Measurements from ENCODE around the gene SPTLC2. TPM values are rescaled to one million over a fixed set of nuclear protein-coding genes. Genes with fewer than 3 reads are reported as not detected.
"Not testable (repeated sequence)": the region's sequence is repeated elsewhere in the genome, so short reads cannot be mapped to it uniquely, and the experiment has no call there.

Gene SPTLC2, protein sequence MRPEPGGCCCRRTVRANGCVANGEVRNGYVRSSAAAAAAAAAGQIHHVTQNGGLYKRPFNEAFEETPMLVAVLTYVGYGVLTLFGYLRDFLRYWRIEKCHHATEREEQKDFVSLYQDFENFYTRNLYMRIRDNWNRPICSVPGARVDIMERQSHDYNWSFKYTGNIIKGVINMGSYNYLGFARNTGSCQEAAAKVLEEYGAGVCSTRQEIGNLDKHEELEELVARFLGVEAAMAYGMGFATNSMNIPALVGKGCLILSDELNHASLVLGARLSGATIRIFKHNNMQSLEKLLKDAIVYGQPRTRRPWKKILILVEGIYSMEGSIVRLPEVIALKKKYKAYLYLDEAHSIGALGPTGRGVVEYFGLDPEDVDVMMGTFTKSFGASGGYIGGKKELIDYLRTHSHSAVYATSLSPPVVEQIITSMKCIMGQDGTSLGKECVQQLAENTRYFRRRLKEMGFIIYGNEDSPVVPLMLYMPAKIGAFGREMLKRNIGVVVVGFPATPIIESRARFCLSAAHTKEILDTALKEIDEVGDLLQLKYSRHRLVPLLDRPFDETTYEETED
- 13.5 TPM for total RNA-seq
- long read RNA-seq, full-length matches to known transcripts, result 12 of 22 reads
- long read RNA-seq, partial matches to known transcripts, result 0 of 22 reads
- long read RNA-seq, other reads (novel, unspliced or antisense), result 10 of 22 reads

DNA sequence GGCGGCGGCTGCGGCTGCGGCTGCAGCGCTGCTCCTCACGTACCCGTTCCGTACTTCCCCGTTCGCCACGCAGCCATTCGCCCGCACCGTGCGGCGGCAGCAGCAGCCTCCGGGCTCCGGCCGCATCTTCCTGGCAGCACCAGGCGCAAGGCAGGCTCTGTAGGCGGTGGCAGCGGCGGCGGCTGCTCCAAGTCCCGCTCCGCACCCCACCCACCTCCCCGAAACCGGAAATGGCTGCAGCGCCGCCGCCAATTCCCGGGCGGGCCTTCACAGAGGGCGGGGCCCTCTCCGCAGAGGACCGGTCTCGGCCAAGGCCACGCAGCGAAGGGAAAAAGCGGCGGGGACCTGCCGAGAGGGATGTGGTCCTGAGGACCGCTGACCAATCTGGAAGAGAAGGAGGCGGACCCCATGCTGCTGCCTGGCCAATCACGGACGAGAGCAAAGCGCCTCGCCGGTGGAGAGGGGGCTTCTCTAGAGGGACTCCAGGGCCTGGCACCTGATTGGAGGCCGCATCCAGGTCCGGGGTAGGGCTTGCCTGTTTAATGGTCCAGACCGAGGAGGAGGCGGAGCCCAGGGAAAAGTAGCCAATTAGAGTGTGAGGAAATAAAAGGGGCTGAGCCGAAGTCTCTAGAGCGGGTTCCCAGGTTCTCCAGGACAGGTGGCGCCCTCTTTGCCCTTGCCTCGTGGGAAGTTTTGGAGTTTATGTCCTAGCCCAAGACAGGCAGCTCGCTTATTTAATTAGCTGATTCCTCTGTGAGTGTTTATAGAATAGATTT is at the start of gene SPTLC2:
Gene SPTLC2, minus strand, starts transcription at position 184 of the 776 bp plus-strand sequence. Its CDS starts 58 bp downstream, at position 126.
- DNase-seq (ENCODE audit: low spot score), result peak; percentile 99
- intact Hi-C loops (cut with DNase I), result loop anchor here (1.0 kb wide), 1 partner anchor 26 kb away; no protein-coding TSS in a partner anchor

GRCh38 chr14:77663293-77663692 is 46.9 kb upstream of the SPTLC2 start:
- intact Hi-C loops (cut with DNase I), result no loop called here
- DNase-seq (ENCODE audit: low spot score), result no peak

GRCh38 chr14:77661562-77661961 is 45.1 kb upstream of the SPTLC2 start:
- intact Hi-C loops (cut with DNase I); DNase-seq (ENCODE audit: low spot score): not testable (repeated sequence)

DNA sequence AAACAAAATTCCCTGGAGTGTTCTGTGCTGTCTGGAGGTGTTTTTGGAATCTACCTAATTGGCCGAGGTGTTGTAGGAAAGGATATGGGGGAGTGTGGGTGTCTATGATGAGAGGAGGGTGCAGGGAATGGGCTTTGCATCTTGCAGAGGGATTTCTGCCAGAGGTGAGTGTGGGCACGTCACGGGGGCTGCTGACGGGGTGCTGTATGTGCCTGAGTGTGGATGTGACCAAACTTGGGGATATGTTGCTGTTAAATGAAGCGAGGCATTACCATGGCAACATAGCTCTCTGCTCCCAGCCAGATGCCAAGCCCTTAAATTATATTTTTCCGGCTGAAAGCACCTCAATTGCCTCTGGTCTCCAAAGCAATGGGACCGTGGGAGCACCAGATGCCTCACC is 44.3 kb upstream of the SPTLC2 start:
- DNase-seq (ENCODE audit: low spot score), result no peak
- intact Hi-C loops (cut with DNase I), result no loop called here

- DNase-seq (ENCODE audit: low spot score), result no peak
- intact Hi-C loops (cut with DNase I), result loop anchor here (10.0 kb wide), 1 partner anchor 935 kb away; no protein-coding TSS in a partner anchor
Measured at GRCh38 chr14:77659831-77660230, 43.4 kb upstream of the SPTLC2 start.

GRCh38 chr14:77657280-77657679 is 40.8 kb upstream of the SPTLC2 start:
- no peak for DNase-seq (ENCODE audit: low spot score)
- intact Hi-C loops (cut with DNase I), result loop anchor here (10.0 kb wide), 1 partner anchor 938 kb away; no protein-coding TSS in a partner anchor

GRCh38 chr14:77654001-77654441 is 37.6 kb upstream of the SPTLC2 start:
- intact Hi-C loops (cut with DNase I), result loop anchor here (2.0 to 10.0 kb wide), 2 partner anchors 53 to 941 kb away; no protein-coding TSS in a partner anchor
- DNase-seq (ENCODE audit: low spot score), result no peak

GRCh38 chr14:77649326-77649725 is 32.9 kb upstream of the SPTLC2 start:
- no peak for DNase-seq (ENCODE audit: low spot score)
- intact Hi-C loops (cut with DNase I), result no loop called here

DNA sequence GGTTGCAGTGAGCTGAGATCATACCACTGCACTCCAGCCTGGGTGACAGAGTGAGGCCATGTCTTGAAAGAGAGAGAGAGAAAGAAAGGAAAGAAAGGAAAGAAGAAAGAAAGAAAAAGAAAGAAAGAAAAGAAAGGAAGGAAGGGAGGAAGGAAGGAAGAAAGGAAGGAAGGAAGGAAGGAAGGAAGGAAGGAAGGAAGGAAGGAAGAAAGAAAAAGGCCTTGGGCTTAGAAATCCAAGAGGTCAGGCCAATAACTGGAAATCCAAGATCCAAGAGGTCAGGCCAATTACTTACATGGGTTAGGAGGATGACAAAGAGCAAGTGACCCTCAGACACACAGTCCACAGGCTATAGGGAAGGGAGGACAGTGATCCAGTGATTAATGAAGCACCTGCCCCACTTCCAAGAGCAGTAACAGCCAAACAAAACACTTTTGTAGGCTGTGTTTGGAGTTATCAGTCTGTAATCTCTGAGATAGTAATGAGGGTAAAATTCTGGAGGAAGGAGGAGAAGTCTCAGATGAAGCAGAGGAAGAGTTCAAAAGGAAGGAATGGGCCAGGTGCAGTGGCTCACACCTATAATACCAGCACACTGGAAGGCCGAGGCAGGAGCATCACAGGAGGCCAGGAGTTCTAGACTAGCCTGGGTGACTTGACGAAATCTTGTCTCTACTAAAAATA is 32.2 kb upstream of the SPTLC2 start:
- intact Hi-C loops (cut with DNase I), result no loop called here

DNA sequence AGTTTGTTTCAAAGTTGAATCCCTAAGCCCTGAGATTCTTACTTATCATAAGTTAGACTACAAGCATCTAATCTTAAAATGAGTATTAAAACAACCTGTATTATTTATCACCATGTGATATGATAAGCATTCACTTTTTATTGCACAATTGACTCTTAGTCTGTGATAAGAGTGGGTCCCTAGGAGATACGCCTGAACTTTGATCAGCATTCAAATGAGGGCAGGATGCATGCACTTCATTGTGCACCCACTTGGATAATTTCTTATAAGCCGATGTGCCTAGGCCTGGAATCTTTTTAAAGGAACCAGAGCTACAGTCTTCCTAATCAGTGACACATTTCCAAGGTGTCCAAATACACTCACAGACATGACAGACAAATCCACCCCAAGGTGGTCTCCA is 31.4 kb upstream of the SPTLC2 start:
- intact Hi-C loops (cut with DNase I), result no loop called here
- DNase-seq (ENCODE audit: low spot score), result no peak

More for the DNA sequence above, 32.2 kb upstream of the SPTLC2 start:
- DNase-seq (ENCODE audit: low spot score), result no peak

DNA sequence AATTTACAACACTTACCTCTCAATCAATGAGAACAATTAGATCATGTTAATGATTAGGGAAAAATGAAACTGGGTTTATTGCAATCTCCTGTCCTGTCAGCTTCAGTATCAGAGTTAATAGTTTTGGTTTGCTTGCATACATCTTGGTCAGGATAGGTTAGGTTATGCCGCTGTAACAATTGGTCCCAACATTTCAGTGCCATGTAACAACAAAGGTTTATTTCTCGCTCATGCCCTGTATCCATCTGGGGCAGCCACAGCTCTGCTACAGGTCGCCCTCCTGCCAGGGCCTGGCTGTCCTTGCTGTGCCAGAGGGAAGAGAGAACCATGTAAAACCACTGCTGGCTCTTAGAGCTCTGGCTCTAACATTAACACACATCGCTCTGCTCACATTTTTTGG is 30.5 kb upstream of the SPTLC2 start:
- no peak for DNase-seq (ENCODE audit: low spot score)
- intact Hi-C loops (cut with DNase I), result no loop called here

DNA sequence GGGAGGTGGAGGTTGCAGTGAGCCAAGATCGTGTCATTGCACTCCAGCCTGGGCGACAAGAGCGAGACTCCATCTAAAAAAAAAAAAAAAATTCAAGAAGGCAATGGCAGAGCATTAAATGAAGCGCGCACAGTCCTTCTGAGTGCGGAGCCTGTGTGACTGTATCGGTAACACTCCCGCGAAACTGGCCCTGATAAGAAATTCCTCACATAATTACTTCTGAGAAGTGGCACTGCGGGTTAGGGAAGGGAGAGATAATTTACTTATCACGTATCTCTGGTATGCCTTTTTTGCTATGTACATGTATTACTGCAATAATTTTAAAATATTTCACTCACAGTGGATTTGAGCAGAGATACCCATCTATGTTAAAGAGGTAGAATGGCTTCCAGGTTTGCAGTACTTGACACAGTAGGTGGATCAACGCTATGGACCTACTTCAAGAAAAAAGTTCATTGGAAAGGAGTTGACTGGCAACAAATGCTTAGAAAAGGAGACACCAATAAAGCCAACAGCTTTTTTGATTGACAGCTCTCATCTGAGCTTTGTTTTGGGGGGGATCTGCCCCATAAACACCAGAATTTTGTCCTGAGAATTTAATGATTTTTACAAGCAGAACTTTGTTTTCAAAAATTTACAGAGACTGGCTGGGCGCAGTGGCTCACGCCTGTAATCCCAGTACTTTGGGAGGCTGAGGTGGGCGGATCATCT is 29.2 kb upstream of the SPTLC2 start:
- no peak for DNase-seq (ENCODE audit: low spot score)
- intact Hi-C loops (cut with DNase I), result no loop called here

GRCh38 chr14:77642407-77642806 is 26.0 kb upstream of the SPTLC2 start:
- DNase-seq (ENCODE audit: low spot score), result no peak
- intact Hi-C loops (cut with DNase I), result loop anchor here (1.0 kb wide), 1 partner anchor 26 kb away; the partner anchor contains the start of gene SPTLC2

GRCh38 chr14:77641534-77642341 is 25.3 kb upstream of the SPTLC2 start:
- DNase-seq (ENCODE audit: low spot score), result peak; percentile 90
- intact Hi-C loops (cut with DNase I), result loop anchor here (1.0 kb wide), 1 partner anchor 25 kb away; the partner anchor contains the start of gene SPTLC2

DNA sequence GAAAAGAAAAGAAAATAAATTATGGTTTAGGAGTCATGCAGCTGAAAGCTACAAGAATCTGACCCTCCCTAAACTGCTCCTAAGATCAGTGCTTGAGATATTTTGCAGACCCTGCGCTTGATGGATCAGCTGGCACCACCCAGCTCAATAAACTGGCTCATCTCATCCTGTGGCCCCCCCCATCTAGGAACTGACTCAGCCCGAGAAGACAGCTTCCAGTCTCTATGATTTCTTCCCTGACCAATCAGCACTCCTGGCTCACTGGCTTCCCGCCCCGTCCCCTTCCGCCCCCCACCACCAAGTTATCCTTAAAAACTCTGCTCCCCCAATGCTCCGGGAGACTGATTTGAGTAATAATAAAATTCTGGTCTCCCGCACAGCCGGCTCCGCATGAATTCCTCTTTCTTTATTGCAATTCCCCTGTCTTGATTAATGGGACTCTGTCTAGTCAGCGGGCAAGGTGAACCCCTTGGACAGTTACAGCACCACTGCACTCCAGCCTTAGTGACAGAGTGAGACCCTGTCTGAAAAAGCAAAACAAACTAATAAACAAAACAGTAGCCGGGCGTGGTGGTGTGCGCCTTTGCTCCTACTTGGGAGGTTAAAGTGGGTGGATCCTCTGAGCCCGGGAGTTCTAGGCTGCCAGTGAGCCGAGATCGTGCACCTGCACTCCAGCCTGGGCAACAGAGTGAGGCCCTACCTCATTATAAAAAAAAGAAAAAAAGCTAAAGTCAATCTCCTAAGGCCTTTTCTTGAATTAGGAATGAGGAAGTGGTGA is 24.5 kb upstream of the SPTLC2 start:
- DNase-seq (ENCODE audit: low spot score), result no peak
- intact Hi-C loops (cut with DNase I), result no loop called here

- intact Hi-C loops (cut with DNase I), result no loop called here
- no peak for DNase-seq (ENCODE audit: low spot score)
Measured at GRCh38 chr14:77638771-77639171, 22.3 kb upstream of the SPTLC2 start.

- intact Hi-C loops (cut with DNase I); DNase-seq (ENCODE audit: low spot score): not testable (repeated sequence)
Measured at GRCh38 chr14:77635869-77636268, 19.4 kb upstream of the SPTLC2 start.

Data from cardiac septum (tissue), 1 donor.